HEK293 (cell line): ENCODE results near the gene UBAP1L.

Source experiments
- CTCF ChIA-PET: fragments of 350-600 bp; formaldehyde crosslinking; extraction: SDS; loops from one replicate; lab custom pipeline; 2021; ENCODE audit warnings: antibody characterized with exemption; lab: Yijun Ruan, JAX
- POLR2A ChIA-PET: fragments of 300-600 bp; formaldehyde crosslinking; extraction: SDS; loops from one replicate; lab custom pipeline; 2020; ENCODE audit warnings: antibody characterized with exemption, inconsistent platforms; lab: Yijun Ruan, JAX
- H3K27ac ChIP-seq: fragments of 200-500 bp; sonication (Bioruptor generic); 2 replicates; pipeline ENCODE4 v1.5.1; 2014; ENCODE audit warnings: low read depth, low read length, control low read depth, inconsistent platforms; ENCODE audit errors: extremely low read depth
- H3K36me3 ChIP-seq, 2 experiments: fragments of 200-500 bp in 1 of 2; sonication (Bioruptor generic) in 1 of 2; 1 replicate in 1 of 2; 2 replicates in 1 of 2; pipeline ENCODE4 v1.5.1; 2014 to 2017; ENCODE audit warnings: inconsistent platforms in 2 of 2, low read length in 2 of 2; ENCODE audit not compliant: control insufficient read depth in 2 of 2, insufficient read depth in 1 of 2
- H3K4me1 ChIP-seq: fragments of 200-500 bp; sonication (Bioruptor generic); 2 replicates; pipeline ENCODE4 v1.5.1; 2014; ENCODE audit warnings: mild to moderate bottlenecking, low read length, inconsistent platforms; ENCODE audit not compliant: control insufficient read depth, insufficient read depth
- H3K4me3 ChIP-seq: 2 replicates; pipeline ENCODE4 v1.5.1; 2011; ENCODE audit warnings: low read depth, mild to moderate bottlenecking, control low read depth, low read length, moderate library complexity
- H3K9me3 ChIP-seq: fragments of 200-500 bp; sonication (Bioruptor generic); 2 replicates; pipeline ENCODE4 v1.5.1; 2014; ENCODE audit warnings: low read depth, low read length, inconsistent platforms; ENCODE audit not compliant: control insufficient read depth, insufficient read depth
- BCL6B ChIP-seq: fragments of 450-650 bp; formaldehyde crosslinking; IDR thresholded peaks from 2 replicates; pipeline ENCODE4 v1.5.1; 2017; ENCODE audit warnings: missing biosample characterization, missing genetic modification characterization
- KLF17 ChIP-seq: fragments of 450-650 bp; formaldehyde crosslinking; IDR thresholded peaks from 2 replicates; pipeline ENCODE4 v1.5.1; 2016; ENCODE audit warnings: missing biosample characterization, missing genetic modification characterization
- MZF1 ChIP-seq: fragments of 450-650 bp; formaldehyde crosslinking; IDR thresholded peaks from 2 replicates; pipeline ENCODE4 v1.5.1; 2017; ENCODE audit warnings: missing biosample characterization, missing genetic modification characterization, borderline replicate concordance
- PRDM10 ChIP-seq: fragments of 450-650 bp; formaldehyde crosslinking; IDR thresholded peaks from 2 replicates; pipeline ENCODE4 v1.5.1; 2016; ENCODE audit warnings: missing biosample characterization, missing genetic modification characterization
- PRDM4 ChIP-seq: fragments of 450-650 bp; formaldehyde crosslinking; IDR thresholded peaks from 2 replicates; pipeline ENCODE4 v1.5.1; 2017; ENCODE audit warnings: missing biosample characterization, missing genetic modification characterization
- SCRT2 ChIP-seq: fragments of 450-650 bp; formaldehyde crosslinking; IDR thresholded peaks from 2 replicates; pipeline ENCODE4 v1.5.1; 2016; ENCODE audit warnings: missing biosample characterization, missing genetic modification characterization
- ZIC2 ChIP-seq: fragments of 450-650 bp; formaldehyde crosslinking; IDR thresholded peaks from 2 replicates; pipeline ENCODE4 v1.5.1; 2016; ENCODE audit warnings: missing biosample characterization, missing genetic modification characterization
- ZNF155 ChIP-seq: fragments of 450-650 bp; formaldehyde crosslinking; IDR thresholded peaks from 2 replicates; pipeline ENCODE4 v1.5.1; 2016; ENCODE audit warnings: missing biosample characterization, missing genetic modification characterization
- ZNF335 ChIP-seq: fragments of 450-650 bp; formaldehyde crosslinking; conservative IDR thresholded peaks from 2 replicates; pipeline ENCODE4 v1.5.1; 2016; ENCODE audit warnings: missing biosample characterization, missing genetic modification characterization
- ZNF404 ChIP-seq: fragments of 450-650 bp; formaldehyde crosslinking; IDR thresholded peaks from 2 replicates; pipeline ENCODE4 v1.5.1; 2017; ENCODE audit warnings: missing biosample characterization, missing genetic modification characterization
- ZNF473 ChIP-seq: fragments of 450-650 bp; formaldehyde crosslinking; IDR thresholded peaks from 2 replicates; pipeline ENCODE4 v1.5.1; 2017; ENCODE audit warnings: missing biosample characterization, missing genetic modification characterization
- ZNF501 ChIP-seq: fragments of 450-650 bp; formaldehyde crosslinking; IDR thresholded peaks from 2 replicates; pipeline ENCODE4 v1.5.1; 2016; ENCODE audit warnings: missing biosample characterization, missing genetic modification characterization
- ZNF510 ChIP-seq: fragments of 450-650 bp; formaldehyde crosslinking; IDR thresholded peaks from 2 replicates; pipeline ENCODE4 v1.5.1; 2018; ENCODE audit warnings: mild to moderate bottlenecking, missing genetic modification characterization, missing biosample characterization; ENCODE audit not compliant: insufficient replicate concordance
- ZNF549 ChIP-seq: fragments of 450-650 bp; IDR thresholded peaks from 2 replicates; pipeline ENCODE4 v1.5.1; 2018; ENCODE audit warnings: missing biosample characterization, missing genetic modification characterization, mild to moderate bottlenecking, inconsistent platforms, moderate library complexity
- ZNF555 ChIP-seq: fragments of 450-650 bp; formaldehyde crosslinking; conservative IDR thresholded peaks from 2 replicates; pipeline ENCODE4 v1.5.1; 2017; ENCODE audit warnings: missing biosample characterization, mild to moderate bottlenecking, missing genetic modification characterization, inconsistent platforms
- ZNF561 ChIP-seq: fragments of 450-650 bp; IDR thresholded peaks from 2 replicates; pipeline ENCODE4 v1.5.1; 2018; ENCODE audit warnings: missing biosample characterization, missing genetic modification characterization, borderline replicate concordance
- ZNF623 ChIP-seq: fragments of 450-650 bp; formaldehyde crosslinking; IDR thresholded peaks from 2 replicates; pipeline ENCODE4 v1.5.1; 2016; ENCODE audit warnings: missing biosample characterization, missing genetic modification characterization
- ZNF792 ChIP-seq: fragments of 450-650 bp; formaldehyde crosslinking; IDR thresholded peaks from 2 replicates; pipeline ENCODE4 v1.5.1; 2016; ENCODE audit warnings: missing biosample characterization, missing genetic modification characterization
- TF ChIP-seq, protein P1 (sequence below): fragments of 450-650 bp; formaldehyde crosslinking; conservative IDR thresholded peaks from 2 replicates; pipeline ENCODE4 v1.5.1; 2016; ENCODE audit warnings: low read depth, missing biosample characterization, missing genetic modification characterization
- TF ChIP-seq, protein P2 (sequence below): fragments of 450-650 bp; formaldehyde crosslinking; IDR thresholded peaks from 2 replicates; pipeline ENCODE4 v1.5.1; 2017; ENCODE audit warnings: missing biosample characterization, missing genetic modification characterization

UBAP1L gene

DNA sequence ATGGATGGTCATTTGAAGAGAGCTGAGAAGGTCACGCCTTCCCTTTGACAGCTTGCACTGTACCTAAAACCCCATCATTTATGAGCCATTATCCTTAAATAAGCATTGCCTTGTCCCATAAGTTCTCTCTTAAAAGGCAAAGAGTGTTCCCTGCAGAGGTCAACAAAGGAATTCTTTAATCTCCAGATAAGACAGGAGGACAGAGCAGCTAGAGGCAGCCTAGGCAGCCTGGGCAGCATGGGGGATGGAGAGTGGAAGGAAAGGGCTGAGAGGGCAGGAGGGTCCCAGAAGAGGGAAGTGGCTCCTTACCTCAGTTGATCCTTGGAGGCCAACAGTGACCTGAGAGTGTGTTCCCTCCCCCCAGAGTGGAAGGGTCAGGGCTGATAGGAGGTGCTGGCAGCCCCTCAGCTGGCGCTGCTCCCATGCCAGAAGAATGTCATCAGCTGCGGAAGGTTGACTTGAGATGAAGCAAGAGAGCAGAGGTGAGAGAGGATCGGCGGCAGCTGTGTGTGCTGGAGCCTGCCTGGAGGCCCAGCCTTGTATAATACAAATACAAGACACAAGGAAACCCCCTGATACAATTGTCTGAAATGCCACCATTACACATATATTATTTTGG lies 25.7 kb downstream of the UBAP1L start:
- CTCF ChIA-PET, result interaction anchor here (1.0 kb wide), 1 partner anchor 12 kb away, joined by 6 read pairs; no protein-coding TSS in a partner anchor
- no peak for TF ChIP-seq ZNF792 (tag by site-specific recombination)
- TF ChIP-seq SCRT2 (tag by site-specific recombination), result no peak
- TF ChIP-seq KLF17 (tag by site-specific recombination), result no peak
- peak; percentile 26; the same call in 1 of the 2 replicates for TF ChIP-seq ZIC2
- TF ChIP-seq ZNF510 (tag by site-specific recombination), result no peak
- no peak for TF ChIP-seq ZNF473
- TF ChIP-seq, protein P1, sequence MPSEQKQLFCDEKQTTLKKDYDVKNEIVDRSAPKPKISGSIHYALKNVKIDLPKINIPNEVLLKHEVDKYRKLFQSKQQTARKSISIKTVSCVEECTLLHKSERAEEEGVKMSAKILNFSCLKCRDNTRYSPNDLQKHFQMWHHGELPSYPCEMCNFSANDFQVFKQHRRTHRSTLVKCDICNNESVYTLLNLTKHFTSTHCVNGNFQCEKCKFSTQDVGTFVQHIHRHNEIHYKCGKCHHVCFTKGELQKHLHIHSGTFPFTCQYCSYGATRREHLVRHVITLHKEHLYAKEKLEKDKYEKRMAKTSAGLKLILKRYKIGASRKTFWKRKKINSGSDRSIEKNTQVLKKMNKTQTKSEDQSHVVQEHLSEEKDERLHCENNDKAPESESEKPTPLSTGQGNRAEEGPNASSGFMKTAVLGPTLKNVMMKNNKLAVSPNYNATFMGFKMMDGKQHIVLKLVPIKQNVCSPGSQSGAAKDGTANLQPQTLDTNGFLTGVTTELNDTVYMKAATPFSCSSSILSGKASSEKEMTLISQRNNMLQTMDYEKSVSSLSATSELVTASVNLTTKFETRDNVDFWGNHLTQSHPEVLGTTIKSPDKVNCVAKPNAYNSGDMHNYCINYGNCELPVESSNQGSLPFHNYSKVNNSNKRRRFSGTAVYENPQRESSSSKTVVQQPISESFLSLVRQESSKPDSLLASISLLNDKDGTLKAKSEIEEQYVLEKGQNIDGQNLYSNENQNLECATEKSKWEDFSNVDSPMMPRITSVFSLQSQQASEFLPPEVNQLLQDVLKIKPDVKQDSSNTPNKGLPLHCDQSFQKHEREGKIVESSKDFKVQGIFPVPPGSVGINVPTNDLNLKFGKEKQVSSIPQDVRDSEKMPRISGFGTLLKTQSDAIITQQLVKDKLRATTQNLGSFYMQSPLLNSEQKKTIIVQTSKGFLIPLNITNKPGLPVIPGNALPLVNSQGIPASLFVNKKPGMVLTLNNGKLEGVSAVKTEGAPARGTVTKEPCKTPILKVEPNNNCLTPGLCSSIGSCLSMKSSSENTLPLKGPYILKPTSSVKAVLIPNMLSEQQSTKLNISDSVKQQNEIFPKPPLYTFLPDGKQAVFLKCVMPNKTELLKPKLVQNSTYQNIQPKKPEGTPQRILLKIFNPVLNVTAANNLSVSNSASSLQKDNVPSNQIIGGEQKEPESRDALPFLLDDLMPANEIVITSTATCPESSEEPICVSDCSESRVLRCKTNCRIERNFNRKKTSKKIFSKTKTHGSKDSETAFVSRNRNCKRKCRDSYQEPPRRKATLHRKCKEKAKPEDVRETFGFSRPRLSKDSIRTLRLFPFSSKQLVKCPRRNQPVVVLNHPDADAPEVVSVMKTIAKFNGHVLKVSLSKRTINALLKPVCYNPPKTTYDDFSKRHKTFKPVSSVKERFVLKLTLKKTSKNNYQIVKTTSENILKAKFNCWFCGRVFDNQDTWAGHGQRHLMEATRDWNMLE (tag by site-specific recombination), result no peak
- Histone ChIP-seq H3K9me3 (no peaks in the 10 kb centered on the region), H3K36me3 (no peaks in the 10 kb centered on the region), H3K27ac (no peak overlapping the region), H3K4me3 (no peak overlapping the region), H3K4me1 (no peaks in the 10 kb centered on the region)
- POLR2A ChIA-PET, result no interaction called here

DNA sequence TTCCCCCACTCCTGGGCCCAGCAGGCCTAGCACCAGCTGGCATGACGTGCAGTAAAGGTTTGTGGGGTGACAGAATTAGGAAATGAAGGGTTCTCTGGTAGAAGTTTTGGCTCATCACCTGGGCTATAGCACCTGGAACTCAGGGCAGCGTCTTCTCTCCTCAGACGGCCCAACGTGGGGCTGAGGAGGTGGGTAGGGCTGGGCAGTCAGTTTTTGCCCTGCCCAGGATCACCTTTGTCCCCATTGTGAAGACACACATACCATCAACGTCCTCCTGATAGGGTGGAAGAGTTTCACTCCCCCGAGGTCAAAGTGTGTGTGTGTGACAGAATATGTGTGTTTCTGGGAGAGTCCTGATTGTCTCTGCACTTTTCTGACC lies 26.4 kb downstream of the UBAP1L start:
- Histone ChIP-seq H3K4me1 (no peaks in the 10 kb centered on the region), H3K36me3 (no peaks in the 10 kb centered on the region), H3K4me3 (no peak overlapping the region), H3K9me3 (no peaks in the 10 kb centered on the region), H3K27ac (no peak overlapping the region)
- POLR2A ChIA-PET, result no interaction called here
- CTCF ChIA-PET, result interaction anchor here (1.5 kb wide), 1 partner anchor 13 kb away, joined by 6 read pairs; no protein-coding TSS in a partner anchor
- TF ChIP-seq PRDM10 (tag by site-specific recombination), result no peak
- no peak for TF ChIP-seq MZF1 (tag by site-specific recombination)
- TF ChIP-seq ZNF335 (tag by site-specific recombination), result no peak
- TF ChIP-seq ZNF404, result no peak
- TF ChIP-seq ZNF549 (tag by site-specific recombination), result no peak
- TF ChIP-seq, protein P2, sequence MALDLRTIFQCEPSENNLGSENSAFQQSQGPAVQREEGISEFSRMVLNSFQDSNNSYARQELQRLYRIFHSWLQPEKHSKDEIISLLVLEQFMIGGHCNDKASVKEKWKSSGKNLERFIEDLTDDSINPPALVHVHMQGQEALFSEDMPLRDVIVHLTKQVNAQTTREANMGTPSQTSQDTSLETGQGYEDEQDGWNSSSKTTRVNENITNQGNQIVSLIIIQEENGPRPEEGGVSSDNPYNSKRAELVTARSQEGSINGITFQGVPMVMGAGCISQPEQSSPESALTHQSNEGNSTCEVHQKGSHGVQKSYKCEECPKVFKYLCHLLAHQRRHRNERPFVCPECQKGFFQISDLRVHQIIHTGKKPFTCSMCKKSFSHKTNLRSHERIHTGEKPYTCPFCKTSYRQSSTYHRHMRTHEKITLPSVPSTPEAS (tag by site-specific recombination), result no peak
- no peak for TF ChIP-seq ZNF555
- TF ChIP-seq PRDM4 (tag by site-specific recombination), result no peak
- no peak for TF ChIP-seq BCL6B
- no peak for TF ChIP-seq ZNF155 (tag by site-specific recombination)
- no peak for TF ChIP-seq ZNF501 (tag by site-specific recombination)
- TF ChIP-seq ZNF623 (tag by site-specific recombination), result no peak
- no peak for TF ChIP-seq ZNF561 (tag by site-specific recombination)
